Measurements from ENCODE around the gene TAC4.

The TAC4 gene

GRCh38 chr17:49872754-49873377 lies 25.0 kb upstream of the TAC4 start:
- DNase-seq (ENCODE audit: low spot score), result no peak

DNA sequence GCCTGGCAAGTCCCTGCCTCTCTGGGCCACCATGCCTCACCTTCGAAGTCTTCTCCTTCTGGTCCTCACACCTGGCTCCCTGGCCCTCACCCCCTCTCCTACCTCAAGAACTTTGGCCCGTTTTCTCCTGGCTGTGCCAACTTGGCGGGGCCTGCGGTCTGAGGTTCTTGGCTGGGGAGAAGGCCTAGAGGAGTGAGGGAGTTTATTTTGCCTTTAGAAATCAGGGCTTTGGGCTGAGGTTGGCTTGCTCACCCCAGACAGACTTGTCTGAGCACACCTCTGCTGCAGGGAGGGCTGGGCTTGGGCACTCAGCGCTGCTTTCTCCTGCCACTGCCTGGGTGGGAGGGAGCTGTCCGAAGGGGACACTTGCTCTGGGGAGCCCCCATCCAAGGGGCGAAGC lies 23.3 kb upstream of the TAC4 start:
- no peak for DNase-seq (ENCODE audit: low spot score)

GRCh38 chr17:49870298-49870697 lies 22.4 kb upstream of the TAC4 start:
- DNase-seq (ENCODE audit: low spot score), result no peak

DNA sequence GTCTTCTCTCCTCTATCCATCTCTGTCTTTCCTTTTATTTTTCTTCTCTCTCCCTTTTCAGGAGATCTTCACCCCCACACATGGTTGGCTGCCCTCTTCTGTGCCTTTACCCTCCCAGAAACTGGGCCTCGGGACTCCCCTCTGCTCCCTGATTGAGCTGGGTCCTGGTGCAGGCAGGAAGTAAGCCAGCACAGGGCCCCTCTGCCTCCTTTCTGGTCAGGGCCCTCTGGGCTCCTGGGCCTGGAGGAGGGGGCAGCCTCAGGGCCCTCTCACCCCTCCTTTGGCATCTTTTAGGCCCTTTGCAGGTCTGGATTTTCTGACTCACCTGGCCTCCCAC lies 21.1 kb upstream of the TAC4 start:
- no peak for DNase-seq (ENCODE audit: low spot score)

- no peak for DNase-seq (ENCODE audit: low spot score)
Observed at GRCh38 chr17:49866882-49867413, 19.1 kb upstream of the TAC4 start.

- DNase-seq (ENCODE audit: low spot score), result no peak
Observed at GRCh38 chr17:49866019-49866380, 18.1 kb upstream of the TAC4 start.

DNA sequence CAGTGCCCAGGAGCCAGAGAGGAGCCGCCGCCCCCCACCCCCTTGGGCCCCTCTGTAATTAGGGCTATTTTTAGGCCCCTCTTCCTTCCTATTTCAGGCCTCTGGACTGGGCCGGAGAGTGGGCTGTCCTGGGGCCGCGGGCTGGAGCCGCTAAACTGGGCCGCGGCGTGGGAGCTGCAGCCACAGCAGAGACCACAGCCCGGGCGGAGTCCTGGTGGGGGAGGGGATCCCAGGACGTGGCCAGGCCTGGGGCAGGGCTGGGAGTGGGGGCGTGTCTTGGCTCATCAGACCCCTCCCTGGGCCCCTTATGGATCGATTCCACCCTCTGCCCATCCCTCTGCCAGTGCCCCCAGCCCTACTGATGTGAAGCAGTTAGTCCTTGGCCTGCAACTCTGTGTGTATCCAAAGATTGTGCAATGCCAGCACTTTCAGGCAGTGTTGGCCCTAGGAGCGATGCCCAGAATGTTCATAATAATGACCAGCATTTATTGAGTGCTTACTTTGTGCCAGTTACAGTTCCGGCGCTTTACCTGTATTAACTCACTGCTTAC lies 15.0 kb upstream of the TAC4 start:
- DNase-seq (ENCODE audit: low spot score), result no peak

DNA sequence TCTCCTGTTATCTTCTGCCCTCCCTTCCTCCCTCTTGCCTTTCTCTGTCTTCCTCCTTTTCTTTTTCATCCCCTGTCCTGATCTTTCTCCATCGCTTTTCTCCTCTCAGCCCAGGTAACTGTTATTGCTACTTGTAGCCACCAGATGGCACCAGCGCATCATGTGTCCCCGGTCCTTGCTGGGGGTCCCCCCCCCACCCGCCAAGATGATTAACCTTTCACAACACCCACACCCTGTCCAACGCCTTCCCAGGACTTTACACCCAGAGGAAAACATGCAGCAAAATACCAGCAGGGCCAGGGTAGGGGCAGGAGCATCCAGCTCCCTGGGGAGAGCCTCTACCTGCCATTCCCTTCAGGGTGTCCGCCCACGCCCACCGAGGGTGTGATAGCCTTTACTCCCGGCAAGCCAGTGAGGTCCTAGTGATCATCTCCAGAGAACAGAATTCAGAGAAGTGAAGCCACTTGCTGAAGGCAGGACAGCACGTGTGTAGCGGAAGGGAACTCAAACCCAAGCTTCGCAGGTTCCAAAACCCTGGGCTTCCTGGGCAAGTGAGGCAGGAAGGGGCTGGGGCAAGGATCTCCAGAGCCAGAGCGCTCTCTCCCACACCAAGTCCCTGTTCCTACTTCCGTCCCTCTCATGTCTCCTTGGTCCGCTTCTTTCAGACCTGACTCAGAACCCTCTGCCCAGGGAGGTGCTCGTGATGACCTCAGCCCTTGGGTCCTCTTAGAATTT lies 13.4 kb upstream of the TAC4 start:
- no peak for DNase-seq (ENCODE audit: low spot score)

DNA sequence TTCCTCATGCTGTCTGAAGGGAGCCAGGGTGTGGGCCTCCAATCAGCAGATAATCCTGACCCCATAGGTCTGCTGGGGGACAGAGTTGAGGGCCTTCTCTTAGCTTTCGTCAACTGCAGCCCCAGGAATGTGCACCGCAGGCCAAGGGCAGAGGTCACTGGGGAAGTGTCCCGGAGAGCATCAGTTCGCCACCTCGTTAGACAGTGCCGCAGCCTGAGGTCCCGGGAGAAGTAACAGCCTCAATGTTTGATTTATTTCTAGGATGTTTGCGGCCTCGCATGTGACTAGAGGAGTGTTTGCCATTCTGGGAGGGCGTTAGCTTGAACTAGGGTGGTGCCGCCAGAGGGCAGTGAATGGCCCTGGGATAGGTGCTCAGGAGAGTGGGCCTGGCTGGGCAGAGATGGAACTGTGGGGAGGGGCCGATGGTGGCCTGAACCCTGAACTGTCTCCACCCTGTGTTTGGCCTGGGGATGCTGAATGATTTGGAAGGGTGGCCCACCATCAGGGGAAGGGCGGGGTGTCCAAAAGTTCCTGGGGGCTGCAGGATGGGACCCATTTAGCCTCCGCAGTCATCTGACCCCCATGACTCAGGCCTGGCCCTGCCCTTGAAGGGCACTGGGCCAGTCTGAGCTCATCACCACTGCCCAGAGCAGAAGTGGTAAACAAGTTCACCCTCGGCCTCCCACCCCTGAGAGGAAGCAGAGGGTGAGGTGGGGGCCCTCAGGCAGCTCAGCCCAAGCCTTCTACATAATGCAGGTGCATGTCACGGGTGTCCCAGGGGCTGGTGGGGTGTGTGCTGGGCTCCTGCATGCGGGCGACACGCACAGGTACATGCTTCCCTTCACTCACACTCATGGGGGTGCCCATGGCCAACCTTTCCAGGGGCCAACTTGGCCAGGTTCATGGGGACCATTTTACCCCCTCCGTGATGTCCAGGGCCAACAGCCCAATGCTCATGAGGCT lies 12.4 kb upstream of the TAC4 start:
- no peak for DNase-seq (ENCODE audit: low spot score)

GRCh38 chr17:49858796-49859195 lies 10.9 kb upstream of the TAC4 start:
- no peak for DNase-seq (ENCODE audit: low spot score)

GRCh38 chr17:49854126-49854525 lies 6.3 kb upstream of the TAC4 start:
- no peak for DNase-seq (ENCODE audit: low spot score)

GRCh38 chr17:49853470-49854015 lies 5.7 kb upstream of the TAC4 start:
- no peak for DNase-seq (ENCODE audit: low spot score)

- peak; percentile 24 for DNase-seq (ENCODE audit: low spot score)
Observed at GRCh38 chr17:49851387-49852291, 3.8 kb upstream of the TAC4 start.

GRCh38 chr17:49850772-49851386 lies 3.0 kb upstream of the TAC4 start:
- DNase-seq (ENCODE audit: low spot score), result no peak

- no peak for DNase-seq (ENCODE audit: low spot score)
Observed at GRCh38 chr17:49850218-49850610, 2.3 kb upstream of the TAC4 start.

- DNase-seq (ENCODE audit: low spot score), result no peak
Observed at GRCh38 chr17:49848739-49849138, 870 bp upstream of the TAC4 start.

GRCh38 chr17:49846938-49847712 lies 744 bp downstream of the TAC4 start:
- DNase-seq (ENCODE audit: low spot score), result no peak

GRCh38 chr17:49845321-49845720 lies 2.5 kb downstream of the TAC4 start:
- peak; percentile 13 for DNase-seq (ENCODE audit: low spot score)

- DNase-seq (ENCODE audit: low spot score), result no peak
Observed at GRCh38 chr17:49843774-49844350, 4.0 kb downstream of the TAC4 start.
